Fibroblast of lung (primary cell): ENCODE measurements around the gene PROM2. TPM values are rescaled to one million over a fixed set of nuclear protein-coding genes. Genes with fewer than 3 reads are reported as not detected.
A peak's percentile ranks its signal among the peaks of the same experiment; 100 is the strongest.

Source experiments
- DNase-seq, 2 donors: peaks; one replicate each; pipeline versions ENCODE4 v3.0.0 to v3.0.0-alpha.2; 2010; ENCODE audit warnings: low read depth in 2 of 2
- H2AFZ ChIP-seq: 2 replicates; pipeline ENCODE4 v1.5.1; 2012; ENCODE audit warnings: low read length, control low read depth, inconsistent platforms
- H3K27ac ChIP-seq: 2 replicates; pipeline ENCODE4 v1.5.1; 2011; ENCODE audit warnings: low read length, control low read depth; ENCODE audit not compliant: insufficient read depth
- H3K27me3 ChIP-seq: 2 replicates; pipeline ENCODE4 v1.5.1; 2011; ENCODE audit warnings: mild to moderate bottlenecking, low read length; ENCODE audit not compliant: control insufficient read depth, insufficient read depth
- H3K36me3 ChIP-seq: 2 replicates; pipeline ENCODE4 v1.5.1; 2011; ENCODE audit warnings: low read length; ENCODE audit not compliant: control insufficient read depth, insufficient read depth
- H3K4me1 ChIP-seq: 2 replicates; pipeline ENCODE4 v1.5.1; 2011; ENCODE audit warnings: low read length; ENCODE audit not compliant: control insufficient read depth, insufficient read depth; ENCODE audit errors: extremely low read depth
- H3K4me2 ChIP-seq: 2 replicates; pipeline ENCODE4 v1.5.1; 2011; ENCODE audit warnings: low read length, control low read depth; ENCODE audit not compliant: insufficient read depth; ENCODE audit errors: extremely low read depth
- H3K4me3 ChIP-seq, 4 experiments: fragments of 200-600 bp in 1 of 4; sonication (generic) in 1 of 4; replicated peaks in 1 of 4; 2 replicates each; pipeline ENCODE4 v1.5.1; 2011 to 2016; ENCODE audit warnings: low read length in 4 of 4, low read depth in 3 of 4, mild to moderate bottlenecking in 3 of 4, control low read depth in 2 of 4, inconsistent platforms in 1 of 4, mixed read lengths in 1 of 4; ENCODE audit not compliant: insufficient read depth in 1 of 4; ENCODE audit errors: control extremely low read depth in 1 of 4
- H3K79me2 ChIP-seq: 2 replicates; pipeline ENCODE4 v1.5.1; 2012; ENCODE audit warnings: mild to moderate bottlenecking, low read length, inconsistent platforms; ENCODE audit not compliant: control insufficient read depth, insufficient read depth
- H3K9ac ChIP-seq: 2 replicates; pipeline ENCODE4 v1.5.1; 2011; ENCODE audit warnings: mild to moderate bottlenecking, low read length, control low read depth; ENCODE audit not compliant: insufficient read depth
- H3K9me3 ChIP-seq: 2 replicates; pipeline ENCODE4 v1.5.1; 2012; ENCODE audit warnings: low read depth, low read length; ENCODE audit not compliant: control insufficient read depth, insufficient read depth
- H4K20me1 ChIP-seq: 2 replicates; pipeline ENCODE4 v1.5.1; 2011; ENCODE audit warnings: low read length; ENCODE audit not compliant: control insufficient read depth, insufficient read depth; ENCODE audit errors: extremely low read depth
- CTCF ChIP-seq, 2 donors: IDR thresholded peaks in 1 of 2; conservative IDR thresholded peaks in 1 of 2; 1 replicate in 1 of 2; 2 replicates in 1 of 2; pipeline ENCODE4 v1.5.1; 2011 to 2012; ENCODE audit warnings: low read length in 2 of 2, control low read depth in 1 of 2, inconsistent platforms in 1 of 2, low read depth in 1 of 2, mild to moderate bottlenecking in 1 of 2
- EZH2 ChIP-seq: IDR thresholded peaks from 2 replicates; pipeline ENCODE4 v1.5.1; 2012; ENCODE audit warnings: low read length, control low read depth, mild to moderate bottlenecking; ENCODE audit errors: missing control alignments
- polyA plus RNA-seq, 2 donors: library from polyadenylated mRNA; depleted of rRNA in 1 of 2; stranded (reverse) in 1 of 2; unstranded in 1 of 2; fragments of >200 nt; gene quantifications; 2 replicates each; pipeline ENCODE4 v1.2.1, GENCODE V29; 2011 to 2012; ENCODE audit warnings: missing spikeins in 1 of 2
- total RNA-seq: library from RNA; depleted of rRNA; stranded (reverse); fragments of >200 nt; gene quantifications from 2 replicates; pipeline ENCODE4 v1.2.1, GENCODE V29; 2014

The PROM2 gene
- total and polyA plus RNA-seq, 2 donors (not counting 1 experiment from before 2014, with no cell fraction given), result 0.05 to 0.33 TPM

DNA sequence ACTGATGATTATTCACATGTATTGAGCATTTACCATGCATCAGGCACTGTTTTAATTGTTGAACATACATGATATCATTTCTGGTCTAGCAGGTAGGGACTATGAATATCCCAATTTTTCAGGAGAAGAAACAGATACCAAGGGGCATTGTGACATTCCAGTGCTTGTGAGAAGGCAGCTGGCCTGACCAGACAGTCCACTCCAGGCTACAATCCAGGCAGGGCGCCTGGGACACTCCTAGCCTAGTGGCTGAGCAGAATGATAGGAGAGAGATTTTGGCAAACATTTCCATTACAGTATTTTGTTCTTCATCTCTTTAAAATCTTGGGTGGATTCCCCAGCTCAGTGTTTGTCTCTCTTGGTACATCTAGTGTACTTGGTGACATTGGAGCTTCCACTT, 42.0 kb upstream of the PROM2 start:
- H3K9me3 ChIP-seq, result no peaks in the 10 kb centered on the region
- H3K79me2 ChIP-seq, result no peaks in the 10 kb centered on the region
- no peak for DNase-seq
- no peak for TF ChIP-seq EZH2
- TF ChIP-seq CTCF (conservative IDR thresholded peaks at IDR 0.05 in 1 of 2, IDR thresholded peaks at IDR 0.05 in 1 of 2; ENCODE audit: low read depth in 1 of 2, low read length in 2 of 2), result no peak
- H3K36me3 ChIP-seq, result no peaks in the 10 kb centered on the region
- no peak overlapping the region for H3K4me3 ChIP-seq
- no peak overlapping the region for H3K27ac ChIP-seq
- H4K20me1 ChIP-seq, result no peaks in the 10 kb centered on the region
- no peaks in the 10 kb centered on the region for H3K27me3 ChIP-seq
- H3K4me2 ChIP-seq, result no peak overlapping the region
- no peak overlapping the region for H3K9ac ChIP-seq
- H3K4me1 ChIP-seq, result no peaks in the 10 kb centered on the region
- no peak overlapping the region for H2AFZ ChIP-seq

DNA sequence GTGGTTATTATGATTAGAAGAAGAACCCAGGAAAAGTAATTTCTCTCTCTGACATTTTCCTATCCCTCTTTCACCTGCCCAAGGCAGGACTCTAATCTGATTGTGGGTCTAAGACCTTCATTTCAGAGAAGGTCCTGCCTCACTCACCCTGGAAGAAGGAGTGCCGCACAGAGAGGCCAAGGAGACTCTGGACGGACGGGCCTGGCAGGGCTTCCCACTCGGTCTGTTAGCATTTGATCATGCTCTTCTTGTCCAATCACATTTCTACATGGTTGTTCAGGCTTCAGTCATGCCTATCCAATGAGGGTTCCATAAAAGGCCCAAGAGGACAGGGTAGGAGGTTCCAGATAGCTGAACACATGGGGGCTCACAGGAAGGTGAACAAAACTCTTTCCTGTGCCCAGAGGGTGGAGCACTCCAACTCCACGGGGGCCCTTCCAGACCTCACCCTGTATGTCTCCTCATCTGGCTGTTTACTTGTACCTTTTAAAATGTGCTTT, 39.9 kb upstream of the PROM2 start:
- Histone ChIP-seq H3K4me3 (no peak overlapping the region), H4K20me1 (no peaks in the 10 kb centered on the region), H3K9ac (no peak overlapping the region), H3K4me2 (no peak overlapping the region), H2AFZ (no peak overlapping the region), H3K27me3 (no peaks in the 10 kb centered on the region), H3K4me1 (no peaks in the 10 kb centered on the region), H3K9me3 (no peaks in the 10 kb centered on the region), H3K36me3 (no peaks in the 10 kb centered on the region), H3K79me2 (no peaks in the 10 kb centered on the region), H3K27ac (no peak overlapping the region)
- no peak for TF ChIP-seq CTCF (conservative IDR thresholded peaks at IDR 0.05 in 1 of 2, IDR thresholded peaks at IDR 0.05 in 1 of 2; ENCODE audit: low read depth in 1 of 2, low read length in 2 of 2)
- TF ChIP-seq EZH2, result no peak
- no peak for DNase-seq

- Histone ChIP-seq H4K20me1 (no peaks in the 10 kb centered on the region), H3K27me3 (no peaks in the 10 kb centered on the region), H3K9ac (no peak overlapping the region), H3K79me2 (no peaks in the 10 kb centered on the region), H3K9me3 (no peaks in the 10 kb centered on the region), H2AFZ (no peak overlapping the region), H3K36me3 (no peaks in the 10 kb centered on the region), H3K4me3 (no peak overlapping the region), H3K27ac (no peak overlapping the region), H3K4me2 (no peak overlapping the region), H3K4me1 (no peaks in the 10 kb centered on the region)
- no peak for TF ChIP-seq EZH2
- no peak for TF ChIP-seq CTCF (conservative IDR thresholded peaks at IDR 0.05 in 1 of 2, IDR thresholded peaks at IDR 0.05 in 1 of 2; ENCODE audit: low read depth in 1 of 2, low read length in 2 of 2)
- peak in 1 of 2 donors; percentile 29 for DNase-seq
Observed at GRCh38 chr2:95234816-95235215, 39.4 kb upstream of the PROM2 start.
